K562 (cell line): ENCODE measurements around the gene ADAM15. TPM values are rescaled to one million over a fixed set of nuclear protein-coding genes. Genes with fewer than 3 reads are reported as not detected.

ENCODE experiments used
- CBX8 ChIP-seq: fragments of 200-600 bp; sonication (generic); IDR thresholded peaks from 2 replicates; pipeline ENCODE4 v1.6.1; 2012; ENCODE audit warnings: borderline replicate concordance, mixed run types, low read depth, mild to moderate bottlenecking, moderate library complexity, mixed read lengths, low read length, control low read depth, inconsistent platforms; ENCODE audit not compliant: poor library complexity, severe bottlenecking; ENCODE audit errors: extremely low read depth
- KAT8 ChIP-seq: fragments of 450-650 bp; IDR thresholded peaks from 2 replicates; pipeline ENCODE4 v1.6.1; 2016; ENCODE audit warnings: low read depth, mild to moderate bottlenecking
- KLF1 ChIP-seq: fragments of 450-650 bp; IDR thresholded peaks from 2 replicates; pipeline ENCODE4 v1.6.1; 2016; ENCODE audit warnings: missing genetic modification characterization, missing compliant biosample characterization
- MAZ ChIP-seq, 2 experiments: fragments of 450-650 bp in 1 of 2; sonication (generic) in 1 of 2; formaldehyde crosslinking; IDR thresholded peaks in 1 of 2; conservative IDR thresholded peaks in 1 of 2; 2 replicates each; pipeline versions ENCODE4 v1.4.0 to v1.5.0; 2020; ENCODE audit warnings: mild to moderate bottlenecking in 1 of 2, missing genetic modification reagents in 1 of 2
- MEIS2 ChIP-seq: fragments of 450-650 bp; IDR thresholded peaks from 2 replicates; pipeline ENCODE4 v1.6.1; 2014; ENCODE audit warnings: mild to moderate bottlenecking; ENCODE audit not compliant: partially characterized antibody
- MYNN ChIP-seq, 2 experiments: sonication (generic); formaldehyde crosslinking in 1 of 2; IDR thresholded peaks; 2 replicates each; pipeline versions ENCODE4 v1.5.0 to v1.6.1; 2016 to 2020; ENCODE audit warnings: antibody characterized with exemption in 1 of 2, missing genetic modification reagents in 1 of 2
- RCOR1 ChIP-seq, 2 experiments: IDR thresholded peaks; 2 replicates each; pipeline ENCODE4 v1.6.1; 2012; ENCODE audit warnings: low read depth in 2 of 2, low read length in 2 of 2, borderline replicate concordance in 1 of 2, improper control_type of control experiment in 1 of 2
- SP1 ChIP-seq: sonication (generic); formaldehyde crosslinking; IDR thresholded peaks from 2 replicates; pipeline ENCODE4 v1.8.1; 2022; ENCODE audit warnings: mild to moderate bottlenecking, missing genetic modification reagents
- STAG1 ChIP-seq: sonication (generic); formaldehyde crosslinking; IDR thresholded peaks from 2 replicates; pipeline ENCODE4 v1.5.0; 2020; ENCODE audit warnings: missing genetic modification reagents, borderline replicate concordance
- ZBTB8A ChIP-seq: fragments of 450-650 bp; IDR thresholded peaks from 2 replicates; pipeline ENCODE4 v1.6.1; 2018; ENCODE audit warnings: mild to moderate bottlenecking, moderate library complexity; ENCODE audit not compliant: partially characterized antibody
- ZC3H8 ChIP-seq: fragments of 450-650 bp; IDR thresholded peaks from 2 replicates; pipeline ENCODE4 v1.6.1; 2017
- polyA plus RNA-seq, 8 experiments: library from polyadenylated mRNA; depleted of rRNA in 4 of 8; stranded (reverse) in 5 of 8; unstranded in 3 of 8; fragments of >200 nt; fragmentation: Nextera tagmentation in 2 of 8; fragmentation: Illumina TruSeq in 1 of 8; extraction: Ambion mirVana in 2 of 8; extraction: Trizol in 1 of 8; gene quantifications; 2 replicates each; pipeline versions ENCODE4 v1.2.1 to v1.2.3, GENCODE V29; 2011 to 2014; ENCODE audit warnings: inconsistent platforms in 1 of 8, missing spikeins in 1 of 8
- total RNA-seq, 7 experiments: library from RNA; depleted of rRNA in 6 of 7; stranded (reverse); fragments of >200 nt in 6 of 7; fragmentation: Illumina TruSeq in 2 of 7; extraction: Trizol in 2 of 7; gene quantifications; 2 replicates each; pipeline versions ENCODE4 v1.2.1 to v1.2.3, GENCODE V29; 2011 to 2021; ENCODE audit warnings: low replicate concordance in 1 of 7
- TF ChIP-seq, protein P1 (sequence below), 2 experiments: fragments of 450-650 bp; formaldehyde crosslinking in 1 of 2; IDR thresholded peaks; 2 replicates each; pipeline versions ENCODE4 v1.4.0 to v1.6.1; 2014 to 2020; ENCODE audit warnings: mild to moderate bottlenecking in 2 of 2, borderline replicate concordance in 1 of 2, low read depth in 1 of 2
- TF ChIP-seq, protein P2 (sequence below): sonication (generic); formaldehyde crosslinking; IDR thresholded peaks from 2 replicates; pipeline ENCODE4 v1.8.0; 2022; ENCODE audit warnings: mild to moderate bottlenecking, missing genetic modification reagents, borderline replicate concordance
- TF ChIP-seq, protein P3 (sequence below): IDR thresholded peaks from 2 replicates; pipeline ENCODE4 v1.6.1; 2012; ENCODE audit warnings: low read depth, low read length, improper control_type of control experiment, borderline replicate concordance

The ADAM15 gene
- total and polyA plus RNA-seq, 9 of the 15 experiments (the other 6 are each of a cell fraction or from before 2014, with no cell fraction given) = 0.69 to 72.3 (median 32.8) TPM

DNA sequence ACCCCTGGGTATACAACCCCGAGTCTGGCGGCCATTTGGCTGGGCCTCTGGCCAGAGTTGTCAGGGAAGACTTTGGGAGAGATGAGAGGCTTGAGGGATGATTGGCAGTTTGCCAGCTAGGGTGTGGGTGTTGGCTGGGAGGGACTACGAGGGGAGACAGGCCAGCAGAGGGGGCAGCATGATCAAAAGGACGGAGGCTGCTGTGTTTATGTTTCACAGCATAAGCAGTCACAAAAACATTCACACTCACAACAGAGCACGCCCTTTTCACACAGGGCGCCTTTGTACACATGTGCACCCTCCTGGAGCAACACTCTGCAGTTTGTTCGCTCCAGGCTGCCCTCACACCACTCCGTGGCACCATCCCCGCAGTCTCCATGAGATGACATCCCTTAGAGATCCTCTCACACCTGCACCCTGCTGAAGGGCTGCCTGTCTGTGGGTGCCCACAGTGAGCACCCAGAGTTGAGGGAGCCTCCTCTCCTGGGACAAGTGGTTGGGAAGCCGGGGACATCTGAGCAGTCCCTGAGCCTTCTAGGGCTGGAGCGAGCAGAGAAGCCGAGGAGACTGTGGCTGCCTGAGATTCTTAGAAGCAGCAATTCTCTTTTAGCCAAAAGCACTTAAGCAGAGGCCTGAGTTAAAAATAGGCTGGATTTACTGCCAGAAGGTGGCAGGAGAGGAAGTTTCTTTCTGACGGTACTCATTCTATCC lies 43.0 kb downstream of the ADAM15 start (continued):
- TF ChIP-seq, protein P1, sequence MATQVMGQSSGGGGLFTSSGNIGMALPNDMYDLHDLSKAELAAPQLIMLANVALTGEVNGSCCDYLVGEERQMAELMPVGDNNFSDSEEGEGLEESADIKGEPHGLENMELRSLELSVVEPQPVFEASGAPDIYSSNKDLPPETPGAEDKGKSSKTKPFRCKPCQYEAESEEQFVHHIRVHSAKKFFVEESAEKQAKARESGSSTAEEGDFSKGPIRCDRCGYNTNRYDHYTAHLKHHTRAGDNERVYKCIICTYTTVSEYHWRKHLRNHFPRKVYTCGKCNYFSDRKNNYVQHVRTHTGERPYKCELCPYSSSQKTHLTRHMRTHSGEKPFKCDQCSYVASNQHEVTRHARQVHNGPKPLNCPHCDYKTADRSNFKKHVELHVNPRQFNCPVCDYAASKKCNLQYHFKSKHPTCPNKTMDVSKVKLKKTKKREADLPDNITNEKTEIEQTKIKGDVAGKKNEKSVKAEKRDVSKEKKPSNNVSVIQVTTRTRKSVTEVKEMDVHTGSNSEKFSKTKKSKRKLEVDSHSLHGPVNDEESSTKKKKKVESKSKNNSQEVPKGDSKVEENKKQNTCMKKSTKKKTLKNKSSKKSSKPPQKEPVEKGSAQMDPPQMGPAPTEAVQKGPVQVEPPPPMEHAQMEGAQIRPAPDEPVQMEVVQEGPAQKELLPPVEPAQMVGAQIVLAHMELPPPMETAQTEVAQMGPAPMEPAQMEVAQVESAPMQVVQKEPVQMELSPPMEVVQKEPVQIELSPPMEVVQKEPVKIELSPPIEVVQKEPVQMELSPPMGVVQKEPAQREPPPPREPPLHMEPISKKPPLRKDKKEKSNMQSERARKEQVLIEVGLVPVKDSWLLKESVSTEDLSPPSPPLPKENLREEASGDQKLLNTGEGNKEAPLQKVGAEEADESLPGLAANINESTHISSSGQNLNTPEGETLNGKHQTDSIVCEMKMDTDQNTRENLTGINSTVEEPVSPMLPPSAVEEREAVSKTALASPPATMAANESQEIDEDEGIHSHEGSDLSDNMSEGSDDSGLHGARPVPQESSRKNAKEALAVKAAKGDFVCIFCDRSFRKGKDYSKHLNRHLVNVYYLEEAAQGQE (IDR thresholded peaks at IDR 0.05; ENCODE audit: borderline replicate concordance) = peak; percentile 75; the same call in 1 of the 2 replicates
- TF ChIP-seq, protein P1 (CRISPR knock-in tag; IDR thresholded peaks at IDR 0.05; ENCODE audit: low read depth) = no peak
- 0 out of 2 replicates have a peak, but pooled peaks have one; percentile 14 for TF ChIP-seq SP1 (CRISPR knock-in tag)
- TF ChIP-seq, protein P2, sequence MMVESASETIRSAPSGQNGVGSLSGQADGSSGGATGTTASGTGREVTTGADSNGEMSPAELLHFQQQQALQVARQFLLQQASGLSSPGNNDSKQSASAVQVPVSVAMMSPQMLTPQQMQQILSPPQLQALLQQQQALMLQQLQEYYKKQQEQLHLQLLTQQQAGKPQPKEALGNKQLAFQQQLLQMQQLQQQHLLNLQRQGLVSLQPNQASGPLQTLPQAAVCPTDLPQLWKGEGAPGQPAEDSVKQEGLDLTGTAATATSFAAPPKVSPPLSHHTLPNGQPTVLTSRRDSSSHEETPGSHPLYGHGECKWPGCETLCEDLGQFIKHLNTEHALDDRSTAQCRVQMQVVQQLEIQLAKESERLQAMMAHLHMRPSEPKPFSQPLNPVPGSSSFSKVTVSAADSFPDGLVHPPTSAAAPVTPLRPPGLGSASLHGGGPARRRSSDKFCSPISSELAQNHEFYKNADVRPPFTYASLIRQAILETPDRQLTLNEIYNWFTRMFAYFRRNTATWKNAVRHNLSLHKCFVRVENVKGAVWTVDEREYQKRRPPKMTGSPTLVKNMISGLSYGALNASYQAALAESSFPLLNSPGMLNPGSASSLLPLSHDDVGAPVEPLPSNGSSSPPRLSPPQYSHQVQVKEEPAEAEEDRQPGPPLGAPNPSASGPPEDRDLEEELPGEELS (CRISPR knock-in tag) = no peak
- TF ChIP-seq KLF1 = no peak
- TF ChIP-seq, protein P3, sequence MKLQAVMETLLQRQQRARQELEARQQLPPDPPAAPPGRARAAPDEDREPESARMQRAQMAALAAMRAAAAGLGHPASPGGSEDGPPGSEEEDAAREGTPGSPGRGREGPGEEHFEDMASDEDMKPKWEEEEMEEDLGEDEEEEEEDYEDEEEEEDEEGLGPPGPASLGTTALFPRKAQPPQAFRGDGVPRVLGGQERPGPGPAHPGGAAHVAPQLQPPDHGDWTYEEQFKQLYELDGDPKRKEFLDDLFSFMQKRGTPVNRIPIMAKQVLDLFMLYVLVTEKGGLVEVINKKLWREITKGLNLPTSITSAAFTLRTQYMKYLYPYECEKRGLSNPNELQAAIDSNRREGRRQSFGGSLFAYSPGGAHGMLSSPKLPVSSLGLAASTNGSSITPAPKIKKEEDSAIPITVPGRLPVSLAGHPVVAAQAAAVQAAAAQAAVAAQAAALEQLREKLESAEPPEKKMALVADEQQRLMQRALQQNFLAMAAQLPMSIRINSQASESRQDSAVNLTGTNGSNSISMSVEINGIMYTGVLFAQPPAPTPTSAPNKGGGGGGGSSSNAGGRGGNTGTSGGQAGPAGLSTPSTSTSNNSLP = no peak
- no peak for TF ChIP-seq ZBTB8A
- TF ChIP-seq STAG1 (CRISPR knock-in tag) = peak; percentile 55; the same call in 1 of the 2 replicates
- no peak for TF ChIP-seq ZC3H8
- no peak for TF ChIP-seq KAT8
- no peak for TF ChIP-seq CBX8
- TF ChIP-seq MYNN (IDR thresholded peaks at IDR 0.05) = no peak
- no peak for TF ChIP-seq MYNN (CRISPR knock-in tag; IDR thresholded peaks at IDR 0.05)
- no peak for TF ChIP-seq MEIS2
- TF ChIP-seq MAZ (CRISPR knock-in tag; conservative IDR thresholded peaks at IDR 0.05 in 1 of 2, IDR thresholded peaks at IDR 0.05 in 1 of 2) = 0 out of 4 replicates have a peak, but pooled peaks of 1 of the 2 experiments have one; percentile 36
- TF ChIP-seq RCOR1 (IDR thresholded peaks at IDR 0.05; ENCODE audit: borderline replicate concordance in 1 of 2, low read depth in 2 of 2, low read length in 2 of 2) = 0 out of 4 replicates have a peak, but pooled peaks of 1 of the 2 experiments have one; percentile 8
